HG03571 (cell line): Measurements from ENCODE around the gene CYP27B1.
"Not testable (repeated sequence)": the region's sequence is repeated elsewhere in the genome, so short reads cannot be mapped to it uniquely, and the experiment has no call there.

Experiments
- ATAC-seq: cut with Tn5 transposase; IDR thresholded peaks from one replicate; pipeline ENCODE4 v1.9.1; 2021; ENCODE audit not compliant: unreplicated experiment

CYP27B1 gene

GRCh38 chr12:57723630-57723962, 43.3 kb downstream of the CYP27B1 start:
- no peak for ATAC-seq

- ATAC-seq: no peak
Observed at GRCh38 chr12:57722716-57723629, 43.9 kb downstream of the CYP27B1 start.

- not testable (repeated sequence) for ATAC-seq
Observed at GRCh38 chr12:57721846-57722608, 44.9 kb downstream of the CYP27B1 start.

DNA sequence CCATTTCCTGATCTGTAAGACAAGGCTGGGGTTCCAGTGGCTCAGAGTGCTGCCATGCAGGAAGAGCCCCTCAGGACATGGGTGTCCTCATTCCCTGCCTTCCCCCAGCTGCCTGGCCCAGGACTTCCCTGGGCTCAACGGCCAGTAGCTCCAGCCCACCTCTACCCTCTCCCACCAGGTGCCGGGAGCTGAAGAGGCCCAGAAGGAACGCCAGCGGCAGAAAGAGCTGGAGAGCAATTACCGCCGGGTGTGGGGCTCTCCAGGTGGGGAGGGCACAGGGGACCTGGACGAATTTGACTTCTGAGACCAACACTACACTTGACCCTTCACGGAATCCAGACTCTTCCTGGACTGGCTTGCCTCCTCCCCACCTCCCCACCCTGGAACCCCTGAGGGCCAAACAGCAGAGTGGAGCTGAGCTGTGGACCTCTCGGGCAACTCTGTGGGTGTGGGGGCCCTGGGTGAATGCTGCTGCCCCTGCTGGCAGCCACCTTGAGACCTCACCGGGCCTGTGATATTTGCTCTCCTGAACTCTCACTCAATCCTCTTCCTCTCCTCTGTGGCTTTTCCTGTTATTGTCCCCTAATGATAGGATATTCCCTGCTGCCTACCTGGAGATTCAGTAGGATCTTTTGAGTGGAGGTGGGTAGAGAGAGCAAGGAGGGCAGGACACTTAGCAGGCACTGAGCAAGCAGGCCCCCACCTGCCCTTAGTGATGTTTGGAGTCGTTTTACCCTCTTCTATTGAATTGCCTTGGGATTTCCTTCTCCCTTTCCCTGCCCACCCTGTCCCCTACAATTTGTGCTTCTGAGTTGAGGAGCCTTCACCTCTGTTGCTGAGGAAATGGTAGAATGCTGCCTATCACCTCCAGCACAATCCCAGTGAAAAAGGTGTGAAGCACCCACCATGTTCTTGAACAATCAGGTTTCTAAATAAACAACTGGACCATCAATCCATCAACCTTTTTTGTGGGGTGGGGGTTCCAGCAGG, 46.0 kb downstream of the CYP27B1 start:
- no peak for ATAC-seq

- ATAC-seq: no peak
Observed at GRCh38 chr12:57719777-57720605, 46.9 kb downstream of the CYP27B1 start.

GRCh38 chr12:57718641-57719528, 48.0 kb downstream of the CYP27B1 start:
- no peak for ATAC-seq

GRCh38 chr12:57717846-57718640, 48.8 kb downstream of the CYP27B1 start:
- no peak for ATAC-seq

DNA sequence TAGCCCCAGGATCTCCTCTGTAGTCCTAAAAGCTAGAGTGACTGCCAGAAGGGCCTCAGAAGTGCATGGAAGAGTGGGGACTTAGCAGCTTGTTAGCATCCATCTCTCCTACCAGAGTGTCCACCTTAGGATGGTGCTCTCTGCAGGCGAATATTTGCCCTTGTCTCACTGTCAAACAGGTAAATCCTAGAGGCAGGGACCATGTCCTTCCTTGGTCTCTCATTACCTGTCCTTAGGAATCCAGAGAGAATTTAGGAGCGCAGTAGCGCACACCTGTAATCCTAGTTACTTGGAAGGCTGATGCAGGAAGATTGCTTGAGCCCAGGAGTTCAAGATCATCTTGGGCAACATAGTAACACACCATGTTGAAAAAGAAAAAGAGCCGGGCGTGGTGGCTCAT, 49.7 kb downstream of the CYP27B1 start:
- no peak for ATAC-seq

DNA sequence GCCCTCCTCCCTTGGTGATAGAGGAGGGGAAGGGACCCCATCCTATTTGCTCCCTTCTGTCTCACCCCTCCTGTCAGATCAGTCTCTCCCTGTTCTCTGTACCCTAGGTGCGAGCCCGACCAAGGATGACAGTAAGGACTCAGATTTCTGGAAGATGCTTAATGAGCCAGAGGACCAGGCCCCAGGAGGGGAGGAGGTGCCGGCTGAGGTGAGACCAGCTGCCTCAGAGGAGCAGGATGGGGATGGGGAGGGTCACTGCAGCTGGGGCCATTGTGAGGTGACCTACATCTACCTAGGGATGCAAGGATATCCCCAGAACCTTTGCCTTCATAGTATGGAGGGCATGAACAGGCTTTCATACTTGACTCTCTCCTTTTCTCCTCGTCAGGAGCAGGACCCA, 50.6 kb downstream of the CYP27B1 start:
- ATAC-seq: no peak

GRCh38 chr12:57715786-57716185, 51.1 kb downstream of the CYP27B1 start:
- no peak for ATAC-seq

- not testable (repeated sequence) for ATAC-seq
Observed at GRCh38 chr12:57715036-57715748, 51.7 kb downstream of the CYP27B1 start.

DNA sequence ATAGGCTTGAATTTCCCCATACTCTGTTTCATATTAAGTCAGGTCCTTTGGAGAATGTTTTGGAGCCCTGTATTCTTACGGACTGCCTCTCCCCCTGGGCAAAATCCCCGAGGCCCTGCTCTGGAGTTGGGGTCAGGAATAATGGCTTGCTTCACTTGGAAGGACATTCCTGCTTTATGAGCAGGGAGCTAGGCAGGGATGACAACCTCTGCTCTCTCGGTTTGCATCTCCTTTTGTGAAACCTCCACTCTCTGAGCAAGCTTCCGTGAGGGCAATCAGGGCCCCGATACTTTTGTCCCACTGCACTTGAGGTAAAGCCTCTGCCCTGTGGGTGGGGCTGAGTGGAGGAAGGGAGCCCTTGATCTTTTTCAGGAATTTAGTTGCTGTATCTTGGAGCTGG, 53.7 kb downstream of the CYP27B1 start:
- ATAC-seq: no peak

- ATAC-seq: no peak
Observed at GRCh38 chr12:57712701-57713100, 54.2 kb downstream of the CYP27B1 start.
